HuH-7.5 (cell line): Measurements from ENCODE around the gene SREK1.
"Not testable (repeated sequence)": the region's sequence is repeated elsewhere in the genome, so short reads cannot be mapped to it uniquely, and the experiment has no call there.

ENCODE experiments used
- DNase-seq: peaks from one replicate; pipeline ENCODE4 v3.0.0; 2011; ENCODE audit warnings: low spot score

Gene SREK1

DNA sequence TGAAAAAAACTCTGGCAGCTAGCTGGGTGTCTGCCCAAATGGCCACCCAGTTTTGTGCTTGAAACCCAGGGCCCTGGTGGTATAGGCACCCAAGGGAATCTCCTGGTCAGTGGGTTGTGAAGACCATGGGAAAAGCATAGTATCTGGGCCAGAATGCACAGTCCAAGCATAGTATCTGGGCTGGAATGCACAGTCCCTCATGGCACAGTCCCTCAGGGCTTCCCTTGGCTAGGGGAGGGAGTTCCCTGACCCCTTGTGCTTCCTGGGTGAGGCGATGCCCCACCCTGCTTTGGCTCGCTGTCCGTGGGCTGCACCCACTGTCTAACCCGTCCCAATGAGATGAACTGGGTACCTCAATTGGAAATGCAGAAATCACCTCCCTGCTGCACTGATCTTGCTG is 78.8 kb downstream of the SREK1 start:
- DNase-seq, result not testable (repeated sequence)

DNA sequence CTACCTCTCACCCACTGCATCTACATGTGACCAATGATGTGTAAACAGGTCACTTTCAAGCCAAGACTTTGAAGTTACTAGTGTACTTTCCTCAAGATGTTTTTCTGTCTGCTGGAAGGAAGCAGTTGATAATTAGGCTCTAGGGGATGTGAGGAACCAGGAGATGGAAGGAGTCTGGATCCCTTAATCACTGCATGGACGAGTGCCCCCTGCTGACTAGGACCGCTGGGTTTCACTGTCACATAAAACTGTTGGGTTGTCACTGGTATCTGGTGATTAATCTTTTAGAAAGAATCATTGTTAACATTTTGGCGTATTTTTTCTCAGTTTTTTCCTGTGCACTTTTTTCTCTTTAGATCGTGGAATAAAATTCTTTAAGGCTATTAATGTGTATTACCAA is 79.5 kb downstream of the SREK1 start:
- no peak for DNase-seq

DNA sequence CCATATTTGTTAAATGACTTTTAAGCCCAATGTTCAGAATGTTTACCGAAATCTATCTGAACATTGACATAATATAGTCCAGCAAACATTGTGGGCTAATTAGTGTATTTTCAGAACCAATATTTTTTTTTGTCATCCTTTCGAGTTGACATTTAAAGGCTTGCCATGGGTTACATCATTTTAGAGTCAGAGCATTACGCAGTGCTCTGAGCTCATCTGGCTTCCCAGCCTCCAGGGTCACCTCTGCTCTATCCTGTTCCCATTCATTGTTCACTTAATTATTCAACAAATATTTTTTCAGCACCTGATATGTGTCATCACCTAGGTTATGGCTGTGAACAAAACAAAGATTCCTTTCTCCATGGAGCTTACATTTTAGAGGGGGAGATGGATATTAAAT is 80.2 kb downstream of the SREK1 start:
- DNase-seq, result no peak

DNA sequence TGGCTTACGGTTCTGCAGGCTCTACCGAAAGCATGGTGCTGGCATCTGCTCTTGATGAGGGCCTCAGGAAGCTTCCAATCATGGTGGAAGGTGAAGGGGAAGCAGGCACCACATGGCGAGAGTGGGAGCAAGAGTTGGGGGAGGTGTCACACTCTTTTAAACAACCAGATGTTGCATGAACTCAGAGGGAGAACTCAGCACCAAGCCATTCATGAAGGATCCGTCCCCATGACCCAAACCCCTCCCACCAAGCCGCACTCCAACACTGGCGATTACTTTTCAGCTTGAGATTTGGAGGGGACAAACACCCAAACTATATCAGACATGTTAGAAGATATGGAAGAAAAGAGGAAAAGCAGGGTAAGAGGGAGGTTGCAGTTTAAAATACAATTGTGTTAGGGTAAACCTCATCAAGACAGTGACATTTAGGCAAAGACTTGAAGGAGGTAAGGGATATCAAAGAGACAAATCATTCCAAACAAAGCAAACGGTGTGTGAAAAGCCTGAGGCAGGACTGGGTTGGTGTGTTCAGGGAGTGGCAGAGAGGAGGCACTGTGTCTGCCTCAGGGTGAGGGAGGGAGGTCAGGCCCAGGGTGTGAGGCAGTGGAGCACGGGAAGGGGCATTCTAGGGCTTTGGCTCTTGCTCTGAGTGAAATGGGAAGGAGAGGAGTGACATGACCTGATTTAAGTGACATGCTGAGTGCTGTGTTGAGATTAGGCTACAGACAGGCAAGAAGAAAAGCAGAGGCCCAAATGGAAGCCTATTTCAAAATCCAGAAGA is 80.9 kb downstream of the SREK1 start:
- DNase-seq, result no peak

DNA sequence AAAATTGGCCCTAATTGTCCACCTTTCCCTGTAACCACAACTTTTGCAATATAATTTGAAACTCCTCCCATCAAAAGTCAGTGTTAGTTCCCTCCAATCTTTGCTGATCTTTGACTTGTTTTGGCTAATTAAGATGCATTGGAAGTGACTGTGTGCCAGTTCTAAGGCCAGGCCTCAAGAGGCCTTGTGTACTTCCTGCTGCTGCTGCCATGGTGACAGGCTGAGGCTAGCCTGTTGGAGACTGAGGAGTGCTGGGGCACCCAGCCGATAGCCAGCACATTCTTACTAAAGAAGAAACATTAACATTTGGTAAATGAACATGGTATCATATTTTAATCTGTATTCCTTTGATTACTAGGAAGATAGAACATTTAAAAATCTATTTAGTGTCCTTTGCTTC is 86.5 kb downstream of the SREK1 start:
- no peak for DNase-seq

DNA sequence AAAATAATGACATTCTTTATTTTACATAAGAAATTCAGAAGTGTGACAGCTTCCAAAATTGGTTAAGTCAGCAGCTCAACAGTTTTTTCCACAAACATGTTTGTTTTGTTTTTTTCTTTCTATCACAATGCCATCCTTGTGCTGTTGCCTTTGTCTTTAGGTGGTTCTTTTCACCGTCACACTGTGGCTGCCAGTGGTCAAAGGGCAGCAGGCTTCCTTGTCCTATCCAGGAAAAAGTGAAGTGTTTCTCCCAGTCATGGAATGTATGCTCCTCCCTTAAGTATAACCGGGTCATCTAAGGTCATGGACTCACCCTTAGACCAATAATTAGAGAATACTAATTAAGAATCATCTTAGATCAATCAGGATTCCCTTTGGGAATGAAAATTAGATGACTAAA is 87.4 kb downstream of the SREK1 start:
- no peak for DNase-seq

DNA sequence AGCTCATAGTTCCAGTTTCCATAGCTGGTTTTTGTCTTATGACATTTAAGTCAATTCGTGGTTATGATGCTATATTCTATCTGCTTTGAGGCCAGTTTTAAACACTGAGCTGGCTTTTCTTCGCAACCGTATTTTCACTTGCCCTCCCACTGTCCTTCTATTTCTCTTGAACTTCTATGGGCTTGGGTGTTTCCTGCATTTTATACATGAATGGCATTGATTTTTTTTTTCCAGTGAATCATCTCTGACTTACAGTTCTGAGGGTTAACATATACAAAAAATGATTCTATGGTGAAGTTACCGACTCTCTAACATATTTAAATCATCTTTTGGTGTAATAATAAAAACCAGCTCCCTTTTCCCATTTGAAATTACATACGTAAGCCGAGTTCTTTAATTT is 88.2 kb downstream of the SREK1 start:
- DNase-seq, result no peak

DNA sequence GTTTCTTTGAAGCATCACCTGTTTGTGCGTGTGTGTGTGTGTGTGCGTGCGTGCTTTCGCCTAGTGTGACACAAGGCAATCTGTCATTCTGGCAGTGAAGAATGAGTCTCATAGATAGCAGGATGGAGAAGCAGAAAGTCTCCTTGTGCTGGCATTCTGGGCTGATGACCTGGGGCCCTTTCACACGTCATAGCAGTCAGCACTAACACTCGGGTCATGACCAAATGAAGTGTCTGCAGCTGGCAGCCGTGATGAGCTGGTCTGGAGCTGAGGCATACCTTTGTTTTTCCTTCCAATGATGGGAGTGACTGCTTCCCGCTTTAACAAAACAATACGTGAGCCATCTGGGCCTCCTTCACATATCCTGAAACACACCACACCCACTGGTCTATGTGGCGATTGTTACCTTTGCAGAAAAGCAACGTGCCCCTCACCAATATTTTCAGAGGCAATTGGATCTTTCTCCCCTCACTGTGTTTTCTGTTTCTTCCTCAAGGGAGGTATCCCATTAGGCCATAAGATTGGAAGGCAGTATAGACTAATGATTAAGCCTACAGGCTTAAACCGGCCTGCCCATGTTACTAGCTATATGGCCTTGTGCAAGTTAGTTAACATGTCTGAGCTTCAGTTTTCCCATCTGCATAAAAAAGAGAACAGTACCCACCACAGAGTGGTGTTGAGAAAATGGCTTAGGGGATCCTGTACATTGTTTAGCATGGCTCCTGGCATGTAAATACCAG is 88.8 kb downstream of the SREK1 start:
- no peak for DNase-seq
